Measurements from ENCODE around the gene UBN1. TPM values are rescaled to one million over a fixed set of nuclear protein-coding genes. Genes with fewer than 3 reads are reported as not detected.
A peak's percentile ranks its signal among the peaks of the same experiment; 100 is the strongest.

UBN1 gene, protein sequence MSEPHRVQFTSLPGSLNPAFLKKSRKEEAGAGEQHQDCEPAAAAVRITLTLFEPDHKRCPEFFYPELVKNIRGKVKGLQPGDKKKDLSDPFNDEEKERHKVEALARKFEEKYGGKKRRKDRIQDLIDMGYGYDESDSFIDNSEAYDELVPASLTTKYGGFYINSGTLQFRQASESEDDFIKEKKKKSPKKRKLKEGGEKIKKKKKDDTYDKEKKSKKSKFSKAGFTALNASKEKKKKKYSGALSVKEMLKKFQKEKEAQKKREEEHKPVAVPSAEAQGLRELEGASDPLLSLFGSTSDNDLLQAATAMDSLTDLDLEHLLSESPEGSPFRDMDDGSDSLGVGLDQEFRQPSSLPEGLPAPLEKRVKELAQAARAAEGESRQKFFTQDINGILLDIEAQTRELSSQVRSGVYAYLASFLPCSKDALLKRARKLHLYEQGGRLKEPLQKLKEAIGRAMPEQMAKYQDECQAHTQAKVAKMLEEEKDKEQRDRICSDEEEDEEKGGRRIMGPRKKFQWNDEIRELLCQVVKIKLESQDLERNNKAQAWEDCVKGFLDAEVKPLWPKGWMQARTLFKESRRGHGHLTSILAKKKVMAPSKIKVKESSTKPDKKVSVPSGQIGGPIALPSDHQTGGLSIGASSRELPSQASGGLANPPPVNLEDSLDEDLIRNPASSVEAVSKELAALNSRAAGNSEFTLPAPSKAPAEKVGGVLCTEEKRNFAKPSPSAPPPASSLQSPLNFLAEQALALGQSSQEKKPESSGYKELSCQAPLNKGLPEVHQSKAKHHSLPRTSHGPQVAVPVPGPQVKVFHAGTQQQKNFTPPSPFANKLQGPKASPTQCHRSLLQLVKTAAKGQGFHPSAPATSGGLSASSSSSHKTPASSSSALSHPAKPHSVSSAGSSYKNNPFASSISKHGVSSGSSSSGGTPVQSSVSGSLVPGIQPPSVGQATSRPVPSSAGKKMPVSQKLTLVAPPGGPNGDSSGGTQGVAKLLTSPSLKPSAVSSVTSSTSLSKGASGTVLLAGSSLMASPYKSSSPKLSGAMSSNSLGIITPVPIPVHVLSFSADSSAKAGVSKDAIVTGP (N-terminal part only)
- total RNA-seq (10 to 100 TPM; 13.8 to 17.5 TPM), polyA plus RNA-seq (ENCODE audit: insufficient read length in 2 of 2) (10 to 100 TPM; 15.6 to 17.1 TPM)
- long read RNA-seq, donor 1, result 0 reads
- long read RNA-seq, donor 2, partial matches to known transcripts, result 0 of 1 reads
- long read RNA-seq, donor 2, other reads (novel, unspliced or antisense), result 0 of 1 reads
- long read RNA-seq, donor 3, result 0 reads
- long read RNA-seq, donor 4, full-length matches to known transcripts, result 1 of 1 reads
- long read RNA-seq, donor 4, partial matches to known transcripts, result 0 of 1 reads
- long read RNA-seq, donor 4, other reads (novel, unspliced or antisense), result 0 of 1 reads

DNA sequence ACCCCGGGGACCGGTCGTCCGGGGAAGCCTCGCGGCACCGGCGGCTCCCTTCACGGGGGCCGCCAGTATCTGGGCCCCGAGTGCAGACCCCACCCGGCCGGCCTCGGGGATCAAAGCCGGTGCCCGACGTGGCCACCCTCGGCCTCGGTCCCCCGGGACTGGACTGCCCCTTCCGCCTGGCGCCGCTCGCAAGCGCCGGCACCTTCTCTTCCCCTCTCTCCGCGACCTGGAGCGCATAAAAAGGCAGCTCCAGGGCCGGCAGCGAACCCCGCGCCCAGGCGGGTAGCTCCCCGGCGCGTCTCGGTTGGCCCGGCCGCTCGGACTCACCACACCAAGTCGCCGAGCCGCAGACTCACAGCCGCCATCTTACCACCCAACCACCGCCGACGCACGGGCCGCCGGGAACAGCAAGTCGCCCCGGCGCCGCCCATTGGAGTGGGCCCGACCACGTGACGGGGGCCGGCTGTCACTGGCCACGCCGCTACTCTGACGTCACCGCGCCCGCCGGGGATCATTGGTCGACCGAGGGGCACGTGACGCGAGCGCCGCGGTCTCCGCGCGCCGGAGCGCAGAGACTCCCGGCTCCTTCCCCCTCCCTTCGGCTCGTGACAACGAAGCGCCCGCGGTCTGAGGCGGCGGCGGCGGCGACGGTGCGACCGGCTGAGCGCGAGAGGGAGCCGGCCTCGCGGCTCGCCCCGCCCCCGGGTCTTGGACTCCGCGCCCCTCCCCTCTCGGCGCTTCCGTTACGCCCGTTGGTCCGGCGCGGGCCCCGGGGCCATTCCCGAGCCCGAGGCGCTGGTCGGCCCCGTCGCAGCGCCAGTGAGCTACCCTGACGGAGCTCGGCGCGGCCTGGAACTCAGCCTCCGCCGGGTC lies at the start of gene UBN1, which contains the start of gene GLYR1:
UBN1 (plus strand) TSS at position 581 of the 873 bp plus-strand sequence. CDS start 5,437 bp downstream, outside the sequence.
GLYR1 (minus strand) TSS at position 388 of the 873 bp plus-strand sequence; CDS start at position 365, 23 bp downstream.
- WGBS (ENCODE audit: insufficient coverage), result under 1% methylated on average over 126 of the region's 126 CpGs
- Histone ChIP-seq H3K4me3 (ENCODE audit: low read depth, low read length) (peak within 1 kb of the TSS; percentile 79), H3K4me1 (ENCODE audit: control insufficient read depth, insufficient read depth, low read length) (peaks cover 16% of the 10 kb centered on the region), H3K27me3 (ENCODE audit: control insufficient read depth, insufficient read depth, low read length) (no peaks in the 10 kb centered on the region), H3K36me3 (ENCODE audit: control insufficient read depth, insufficient read depth, low read length) (peaks cover 19% of the 10 kb centered on the region), H3K9me3 (ENCODE audit: control insufficient read depth, insufficient read depth, low read length) (no peaks in the 10 kb centered on the region), H3K27ac (ENCODE audit: low read depth, low read length) (peak within 1 kb of the TSS; percentile 74)
- DNase-seq (ENCODE audit: low read depth in 4 of 6, low spot score in 6 of 6), result peak; percentile 90 to 99 (median 94)

DNA sequence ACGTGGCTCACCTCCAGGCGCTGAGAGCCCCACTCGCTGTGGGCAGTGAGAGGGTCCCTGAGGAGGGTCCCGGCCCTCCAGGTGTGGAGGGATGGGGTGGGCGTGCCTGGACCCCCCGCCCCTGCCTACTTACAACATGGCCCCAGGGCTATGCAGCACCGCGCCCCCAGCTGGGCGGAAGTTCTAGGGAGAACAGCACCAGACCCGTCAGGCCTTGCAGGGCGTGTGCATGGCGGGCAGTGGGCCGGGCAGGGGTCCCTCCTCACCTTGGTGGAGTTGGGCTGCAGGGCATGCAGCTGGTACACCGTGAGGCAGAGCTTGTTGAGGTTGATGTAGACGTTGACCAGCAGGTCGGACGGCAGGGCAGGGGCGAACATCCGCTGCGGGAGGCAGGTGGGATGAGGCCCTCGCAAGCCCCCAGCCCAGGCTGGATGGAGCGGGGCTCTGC lies 49.5 kb upstream of the UBN1 start:
- Histone ChIP-seq H3K27me3 (ENCODE audit: control insufficient read depth, insufficient read depth, low read length) (no peaks in the 10 kb centered on the region), H3K36me3 (ENCODE audit: control insufficient read depth, insufficient read depth, low read length) (peaks cover 69% of the 10 kb centered on the region), H3K4me3 (ENCODE audit: low read depth, low read length) (no peak overlapping the region), H3K27ac (ENCODE audit: low read depth, low read length) (no peak overlapping the region), H3K4me1 (ENCODE audit: control insufficient read depth, insufficient read depth, low read length) (peaks cover 20% of the 10 kb centered on the region), H3K9me3 (ENCODE audit: control insufficient read depth, insufficient read depth, low read length) (no peaks in the 10 kb centered on the region)
- 94% methylated on average over 22 of the region's 22 CpGs for WGBS (ENCODE audit: insufficient coverage)
- DNase-seq (ENCODE audit: low read depth in 4 of 6, low spot score in 6 of 6), result no peak

DNA sequence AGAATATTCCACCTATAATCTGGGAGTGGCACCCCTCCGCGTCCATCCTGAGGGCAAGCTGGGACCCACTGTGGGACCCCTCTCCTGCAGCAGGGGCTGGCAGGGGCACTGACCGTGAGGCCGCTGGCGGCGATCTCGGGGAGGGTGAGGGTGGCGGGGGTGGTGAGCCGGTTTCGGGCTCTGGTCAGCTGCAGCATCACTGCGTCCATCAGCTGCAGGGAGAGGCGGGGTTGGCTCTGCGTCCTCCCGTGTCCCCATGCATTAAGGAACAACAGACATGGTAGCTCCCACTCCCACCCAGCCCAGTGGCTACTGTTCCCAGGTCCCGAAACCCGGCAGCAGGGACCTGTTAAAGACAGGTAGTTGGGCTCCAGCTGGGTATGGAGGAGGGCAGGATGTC lies 48.8 kb upstream of the UBN1 start:
- no peaks in the 10 kb centered on the region for H3K9me3 ChIP-seq (ENCODE audit: control insufficient read depth, insufficient read depth, low read length)
- peaks cover 69% of the 10 kb centered on the region for H3K36me3 ChIP-seq (ENCODE audit: control insufficient read depth, insufficient read depth, low read length)
- H3K27me3 ChIP-seq (ENCODE audit: control insufficient read depth, insufficient read depth, low read length), result no peaks in the 10 kb centered on the region
- WGBS (ENCODE audit: insufficient coverage), result 96% methylated on average over 11 of the region's 16 CpGs
- no peak overlapping the region for H3K4me3 ChIP-seq (ENCODE audit: low read depth, low read length)
- H3K4me1 ChIP-seq (ENCODE audit: control insufficient read depth, insufficient read depth, low read length), result peaks cover 20% of the 10 kb centered on the region
- no peak for DNase-seq (ENCODE audit: low read depth in 4 of 6, low spot score in 6 of 6)
- H3K27ac ChIP-seq (ENCODE audit: low read depth, low read length), result no peak overlapping the region

DNA sequence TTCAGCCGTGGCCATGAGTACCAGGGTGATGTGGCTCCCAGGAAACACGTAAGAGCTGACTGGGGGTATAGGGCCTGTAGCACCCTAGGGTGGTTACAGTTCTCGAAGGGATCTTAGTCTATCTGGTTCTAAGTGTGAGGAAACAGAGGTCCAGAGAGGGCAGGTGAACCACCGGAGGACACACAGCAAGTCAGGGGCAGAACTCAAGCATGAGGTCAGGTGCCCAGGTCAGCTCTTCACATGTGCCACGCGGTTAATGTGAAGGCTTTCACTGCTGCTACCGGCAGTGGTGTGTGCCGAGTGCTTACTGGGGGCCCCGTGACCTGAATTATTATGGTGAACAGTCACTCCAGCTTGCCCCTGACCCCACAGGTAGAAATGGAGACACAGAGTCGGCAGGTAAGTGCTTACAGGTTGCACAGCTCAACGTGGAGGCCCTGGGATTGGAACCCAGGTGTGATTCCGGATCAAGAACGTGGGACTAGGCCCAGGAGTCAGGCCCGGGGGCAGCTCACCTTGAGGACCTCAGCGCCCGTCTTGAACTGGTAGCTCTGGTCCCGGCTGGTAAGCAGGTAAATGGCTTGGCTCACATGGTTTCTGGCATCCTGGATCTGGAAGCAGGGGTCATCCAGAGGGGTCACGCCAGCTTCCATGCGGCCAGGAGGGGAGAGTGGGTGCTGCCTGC lies 48.0 kb upstream of the UBN1 start:
- DNase-seq (ENCODE audit: low read depth in 4 of 6, low spot score in 6 of 6), result no peak
- Histone ChIP-seq H3K4me1 (ENCODE audit: control insufficient read depth, insufficient read depth, low read length) (peaks cover 25% of the 10 kb centered on the region), H3K27me3 (ENCODE audit: control insufficient read depth, insufficient read depth, low read length) (no peaks in the 10 kb centered on the region), H3K27ac (ENCODE audit: low read depth, low read length) (no peak overlapping the region), H3K9me3 (ENCODE audit: control insufficient read depth, insufficient read depth, low read length) (no peaks in the 10 kb centered on the region), H3K4me3 (ENCODE audit: low read depth, low read length) (no peak overlapping the region), H3K36me3 (ENCODE audit: control insufficient read depth, insufficient read depth, low read length) (peaks cover 74% of the 10 kb centered on the region)
- 98% methylated on average over 19 of the region's 19 CpGs for WGBS (ENCODE audit: insufficient coverage)

DNA sequence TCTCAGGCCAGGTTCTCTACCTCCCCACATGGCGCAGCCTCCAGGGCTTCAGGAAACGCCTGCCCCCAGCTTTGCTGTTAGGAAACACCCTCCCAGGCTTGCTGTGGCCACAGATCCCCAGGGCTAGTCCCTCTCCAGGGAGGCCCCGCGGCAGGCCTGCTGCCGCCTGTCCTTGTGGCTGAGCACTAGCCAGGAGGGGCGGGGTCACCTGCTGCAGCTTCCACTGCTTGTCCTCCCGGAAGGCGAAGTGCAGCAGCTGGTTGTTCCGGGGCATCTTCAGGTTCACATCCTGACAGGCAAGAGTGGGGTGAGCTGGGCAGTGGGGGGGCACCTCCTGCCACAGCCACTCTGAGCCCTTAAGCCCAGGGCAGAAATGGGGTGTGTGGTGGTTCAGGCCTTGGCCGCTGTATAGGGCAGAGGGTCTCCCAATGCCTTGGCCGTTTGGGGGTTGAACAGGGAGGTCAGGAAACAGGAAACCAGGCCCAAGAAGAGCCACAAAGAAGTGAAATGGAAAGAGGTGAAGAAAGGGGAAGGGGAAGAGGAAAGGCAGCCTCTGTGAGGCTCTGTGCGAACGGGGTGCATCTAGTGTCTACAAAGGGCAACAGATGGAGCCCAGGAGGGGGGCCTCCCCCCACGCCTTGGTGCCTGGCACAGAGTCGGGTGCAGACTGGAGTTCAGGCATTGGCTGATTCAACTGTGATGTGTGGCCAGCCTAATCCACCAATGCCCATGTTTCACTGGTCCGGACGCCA lies 46.8 kb upstream of the UBN1 start:
- no peaks in the 10 kb centered on the region for H3K9me3 ChIP-seq (ENCODE audit: control insufficient read depth, insufficient read depth, low read length)
- H3K27me3 ChIP-seq (ENCODE audit: control insufficient read depth, insufficient read depth, low read length), result no peaks in the 10 kb centered on the region
- peaks cover 78% of the 10 kb centered on the region for H3K36me3 ChIP-seq (ENCODE audit: control insufficient read depth, insufficient read depth, low read length)
- whole genome bisulfite sequencing (ENCODE audit: insufficient coverage), result 82% methylated on average over 17 of the region's 17 CpGs
- peaks cover 25% of the 10 kb centered on the region for H3K4me1 ChIP-seq (ENCODE audit: control insufficient read depth, insufficient read depth, low read length)
- peak in 1 of 6 donors; percentile 39 for DNase-seq (ENCODE audit: low read depth in 4 of 6, low spot score in 6 of 6)
- H3K4me3 ChIP-seq (ENCODE audit: low read depth, low read length), result no peak overlapping the region
- H3K27ac ChIP-seq (ENCODE audit: low read depth, low read length), result no peak overlapping the region

DNA sequence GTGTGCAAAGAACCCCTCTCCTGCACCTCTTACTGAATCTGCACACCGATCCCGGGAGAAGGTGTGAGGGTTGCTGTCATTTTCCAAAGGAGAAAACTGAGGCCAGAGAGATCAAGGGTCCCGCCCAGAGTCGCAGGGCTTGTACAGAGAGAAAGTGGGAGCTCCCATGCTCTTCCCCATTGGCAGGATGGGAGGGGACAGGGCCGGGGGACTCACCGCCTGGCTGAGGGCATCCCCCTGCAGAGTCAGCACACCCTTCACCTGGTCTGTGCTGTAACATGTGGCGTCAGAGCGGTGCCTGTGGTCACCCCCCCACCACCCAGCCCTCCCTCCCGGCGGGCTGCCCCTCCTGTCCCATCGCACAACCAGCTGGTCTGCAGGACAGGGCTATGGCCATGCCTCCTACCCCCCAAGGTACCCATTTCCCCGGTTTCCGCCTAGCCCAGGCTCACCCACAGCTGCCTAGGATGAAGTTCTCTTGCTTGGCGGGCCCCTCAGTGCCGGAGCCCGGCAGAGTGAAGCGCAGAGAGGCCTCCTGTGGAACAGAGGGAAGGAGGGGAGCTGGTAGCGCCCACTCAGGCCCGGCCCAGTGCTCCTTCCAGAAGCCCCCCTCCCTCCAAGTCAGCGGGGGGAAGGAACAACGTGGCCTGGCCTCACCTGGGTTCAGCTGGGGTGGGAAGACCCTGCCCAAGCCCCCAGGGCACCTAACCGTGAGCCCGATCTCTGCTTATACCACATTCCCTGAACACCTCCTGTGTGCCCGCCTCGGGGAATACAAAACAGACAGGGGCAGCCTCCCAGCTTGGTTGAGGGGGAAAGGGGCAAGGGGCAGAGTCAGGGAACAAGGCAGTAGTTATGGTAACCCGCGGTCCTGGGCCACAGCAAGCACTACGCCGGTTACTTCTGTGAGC lies 46.0 kb upstream of the UBN1 start:
- 46% methylated on average over 14 of the region's 29 CpGs for WGBS (ENCODE audit: insufficient coverage)
- Histone ChIP-seq H3K4me3 (ENCODE audit: low read depth, low read length) (peak overlapping the region; percentile 58), H3K36me3 (ENCODE audit: control insufficient read depth, insufficient read depth, low read length) (peaks cover 77% of the 10 kb centered on the region)

DNA sequence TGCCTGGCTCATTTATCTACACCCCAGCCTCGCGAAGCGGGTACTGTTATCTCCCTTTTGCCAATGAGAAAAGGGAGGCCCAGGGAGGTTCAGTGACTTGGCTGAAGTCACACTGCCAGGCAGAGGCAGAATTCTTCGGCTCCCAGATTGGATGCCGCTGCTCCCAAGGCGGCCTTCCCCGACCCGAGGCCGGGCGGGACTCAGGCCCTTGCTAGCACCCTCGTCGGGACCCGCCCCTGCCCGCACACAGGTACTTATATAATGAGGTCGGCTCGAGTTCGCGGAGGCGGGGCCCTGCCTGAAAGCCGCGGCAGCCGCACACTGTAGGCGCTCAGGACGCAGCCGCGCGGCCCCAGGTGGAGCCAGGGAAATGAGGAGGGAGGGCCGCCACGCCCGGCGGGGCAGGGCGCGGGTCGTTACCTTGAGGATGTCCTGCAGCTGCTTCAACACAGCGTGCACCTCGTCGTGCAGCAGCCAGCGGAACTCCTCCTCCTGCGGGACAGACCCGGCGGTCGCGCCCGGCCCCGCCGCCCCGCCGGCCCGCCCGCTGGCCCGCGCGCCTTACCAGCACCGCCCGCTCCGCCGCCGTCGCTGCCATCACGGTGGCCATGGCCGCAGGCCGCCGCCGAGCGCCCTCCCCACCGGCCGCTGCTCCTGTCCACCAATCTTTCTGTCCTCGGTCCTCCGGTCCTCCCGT lies 45.2 kb upstream of the UBN1 start, which contains the start of gene ROGDI:
ROGDI (minus strand) TSS at position 672 of the 697 bp plus-strand sequence; CDS start at position 610, 62 bp downstream.
- Histone ChIP-seq H3K9me3 (ENCODE audit: control insufficient read depth, insufficient read depth, low read length) (no peaks in the 10 kb centered on the region), H3K36me3 (ENCODE audit: control insufficient read depth, insufficient read depth, low read length) (peaks cover 73% of the 10 kb centered on the region), H3K27me3 (ENCODE audit: control insufficient read depth, insufficient read depth, low read length) (no peaks in the 10 kb centered on the region), H3K27ac (ENCODE audit: low read depth, low read length) (peak within 1 kb of the TSS; percentile 57), H3K4me1 (ENCODE audit: control insufficient read depth, insufficient read depth, low read length) (peaks cover 25% of the 10 kb centered on the region), H3K4me3 (ENCODE audit: low read depth, low read length) (peak within 1 kb of the TSS; percentile 58)
- WGBS (ENCODE audit: insufficient coverage), result 0% methylated on average over 70 of the region's 70 CpGs
- peak in 4 of 6 donors; percentile 9 to 75 (median 40) for DNase-seq (ENCODE audit: low read depth in 4 of 6, low spot score in 6 of 6)

More for the DNA sequence above, 46.0 kb upstream of the UBN1 start:
- Histone ChIP-seq H3K27me3 (ENCODE audit: control insufficient read depth, insufficient read depth, low read length) (no peaks in the 10 kb centered on the region), H3K4me1 (ENCODE audit: control insufficient read depth, insufficient read depth, low read length) (peaks cover 25% of the 10 kb centered on the region), H3K9me3 (ENCODE audit: control insufficient read depth, insufficient read depth, low read length) (no peaks in the 10 kb centered on the region), H3K27ac (ENCODE audit: low read depth, low read length) (no peak overlapping the region)
- peak in 1 of 6 donors; percentile 24 for DNase-seq (ENCODE audit: low read depth in 4 of 6, low spot score in 6 of 6)
